ENCODE measurements around the gene TMEM163.

GRCh38 chr2:134712299-134712698 lies 6.5 kb downstream of the TMEM163 start:
- no peak for TF ChIP-seq POLR2A (IDR thresholded peaks at IDR 0.05; ENCODE audit: low read depth)
- no peak for TF ChIP-seq CTCF (IDR thresholded peaks at IDR 0.05)
- TF ChIP-seq POLR2AphosphoS5 (IDR thresholded peaks at IDR 0.05): no peak
- TF ChIP-seq EP300 (IDR thresholded peaks at IDR 0.05): no peak

All from esophagus muscularis mucosa (tissue), 4 donors.